A673 (cell line): Measurements from ENCODE around the gene CFAP58.

Experiments
- CTCF ChIP-seq: fragments of 300-800, 200-600 bp; sonication (generic); conservative IDR thresholded peaks from 2 replicates; pipeline ENCODE4 v1.5.1; 2017; ENCODE audit warnings: low read depth, mild to moderate bottlenecking, antibody characterized with exemption, low read length, moderate library complexity, mixed read lengths
- EZH2 ChIP-seq: fragments of 200-600 bp; sonication (generic); IDR thresholded peaks from 2 replicates; pipeline ENCODE4 v1.6.1; 2017; ENCODE audit warnings: borderline replicate concordance, low read depth, mild to moderate bottlenecking, mixed read lengths, antibody characterized with exemption, low read length; ENCODE audit not compliant: poor library complexity, severe bottlenecking

- TF ChIP-seq EZH2: no peak
- TF ChIP-seq CTCF: no peak
Observed at GRCh38 chr10:104441329-104442000, 87.8 kb downstream of the CFAP58 start.
